GM21528 (cell line): Measurements from ENCODE around the gene MZB1.

ENCODE experiments used
- ATAC-seq: cut with Tn5 transposase; IDR thresholded peaks from one replicate; pipeline ENCODE4 v1.9.1; 2021; ENCODE audit warnings: mild to moderate bottlenecking, moderate library complexity; ENCODE audit not compliant: unreplicated experiment, low FRiP score

MZB1 gene

GRCh38 chr5:139341187-139341688, 48.5 kb downstream of the MZB1 start:
- ATAC-seq = no peak

GRCh38 chr5:139340051-139340450, 49.7 kb downstream of the MZB1 start:
- no peak for ATAC-seq
